ENCODE results near the gene BMP6.

The BMP6 gene

GRCh38 chr6:7899889-7900213 is 174.0 kb downstream of the BMP6 start:
- in situ Hi-C loops (cut with HindIII; ENCODE audit: low sequenced_read_pairs) = no loop called here

- in situ Hi-C loops (cut with HindIII; ENCODE audit: low sequenced_read_pairs) = no loop called here
Observed at GRCh38 chr6:7900621-7901020, 174.7 kb downstream of the BMP6 start.

GRCh38 chr6:7901056-7901455 is 175.2 kb downstream of the BMP6 start:
- in situ Hi-C loops (cut with HindIII; ENCODE audit: low sequenced_read_pairs) = no loop called here

GRCh38 chr6:7901780-7902179 is 175.9 kb downstream of the BMP6 start:
- in situ Hi-C loops (cut with HindIII; ENCODE audit: low sequenced_read_pairs) = no loop called here

- in situ Hi-C loops (cut with HindIII; ENCODE audit: low sequenced_read_pairs) = no loop called here
Observed at GRCh38 chr6:7902221-7902620, 176.3 kb downstream of the BMP6 start.

GRCh38 chr6:7902867-7903266 is 177.0 kb downstream of the BMP6 start:
- in situ Hi-C loops (cut with HindIII; ENCODE audit: low sequenced_read_pairs) = no loop called here

GRCh38 chr6:7903673-7904072 is 177.8 kb downstream of the BMP6 start:
- in situ Hi-C loops (cut with HindIII; ENCODE audit: low sequenced_read_pairs) = no loop called here

GRCh38 chr6:7904654-7905319 is 178.9 kb downstream of the BMP6 start:
- in situ Hi-C loops (cut with HindIII; ENCODE audit: low sequenced_read_pairs) = no loop called here

- in situ Hi-C loops (cut with HindIII; ENCODE audit: low sequenced_read_pairs) = no loop called here
Observed at GRCh38 chr6:7905416-7905815, 179.5 kb downstream of the BMP6 start.

- in situ Hi-C loops (cut with HindIII; ENCODE audit: low sequenced_read_pairs) = no loop called here
Observed at GRCh38 chr6:7906741-7907140, 180.8 kb downstream of the BMP6 start.

GRCh38 chr6:7907159-7907558 is 181.3 kb downstream of the BMP6 start:
- in situ Hi-C loops (cut with HindIII; ENCODE audit: low sequenced_read_pairs) = no loop called here

GRCh38 chr6:7909323-7910276 is 183.7 kb downstream of the BMP6 start:
- in situ Hi-C loops (cut with HindIII; ENCODE audit: low sequenced_read_pairs) = no loop called here

- in situ Hi-C loops (cut with HindIII; ENCODE audit: low sequenced_read_pairs) = no loop called here
Observed at GRCh38 chr6:7910298-7910653, 184.4 kb downstream of the BMP6 start.

- in situ Hi-C loops (cut with HindIII; ENCODE audit: low sequenced_read_pairs) = no loop called here
Observed at GRCh38 chr6:7910654-7911344, 184.9 kb downstream of the BMP6 start, which contains the start of gene TXNDC5. Gene TXNDC5 (minus strand): TSS chr6:7910788. CDS start chr6:7910776, 12 bp downstream.

- in situ Hi-C loops (cut with HindIII; ENCODE audit: low sequenced_read_pairs) = no loop called here
Observed at GRCh38 chr6:7911345-7911725, 185.4 kb downstream of the BMP6 start.

GRCh38 chr6:7912024-7912423 is 186.1 kb downstream of the BMP6 start:
- in situ Hi-C loops (cut with HindIII; ENCODE audit: low sequenced_read_pairs) = no loop called here

GRCh38 chr6:7912736-7913517 is 187.0 kb downstream of the BMP6 start:
- in situ Hi-C loops (cut with HindIII; ENCODE audit: low sequenced_read_pairs) = no loop called here

- in situ Hi-C loops (cut with HindIII; ENCODE audit: low sequenced_read_pairs) = no loop called here
Observed at GRCh38 chr6:7914311-7914710, 188.4 kb downstream of the BMP6 start.

GRCh38 chr6:7914991-7915789 is 189.3 kb downstream of the BMP6 start:
- in situ Hi-C loops (cut with HindIII; ENCODE audit: low sequenced_read_pairs) = no loop called here

- in situ Hi-C loops (cut with HindIII; ENCODE audit: low sequenced_read_pairs) = no loop called here
Observed at GRCh38 chr6:7916959-7917358, 191.1 kb downstream of the BMP6 start.
